Stimulated activated CD4-positive, alpha-beta T cell treated with anti-CD3 and anti-CD28 coated beads, Interleukin-12 subunit alpha, Interleukin-12 subunit beta, amount 100 ng/mL, for 48 hours (primary cell): Measurements from ENCODE around the gene PSD2.

ENCODE experiments used
- DNase-seq, 3 donors: peaks; one replicate each; pipeline ENCODE4 v3.0.0-alpha.2; 2020; ENCODE audit warnings: low read depth in 2 of 3, low spot score in 1 of 3

Gene PSD2

DNA sequence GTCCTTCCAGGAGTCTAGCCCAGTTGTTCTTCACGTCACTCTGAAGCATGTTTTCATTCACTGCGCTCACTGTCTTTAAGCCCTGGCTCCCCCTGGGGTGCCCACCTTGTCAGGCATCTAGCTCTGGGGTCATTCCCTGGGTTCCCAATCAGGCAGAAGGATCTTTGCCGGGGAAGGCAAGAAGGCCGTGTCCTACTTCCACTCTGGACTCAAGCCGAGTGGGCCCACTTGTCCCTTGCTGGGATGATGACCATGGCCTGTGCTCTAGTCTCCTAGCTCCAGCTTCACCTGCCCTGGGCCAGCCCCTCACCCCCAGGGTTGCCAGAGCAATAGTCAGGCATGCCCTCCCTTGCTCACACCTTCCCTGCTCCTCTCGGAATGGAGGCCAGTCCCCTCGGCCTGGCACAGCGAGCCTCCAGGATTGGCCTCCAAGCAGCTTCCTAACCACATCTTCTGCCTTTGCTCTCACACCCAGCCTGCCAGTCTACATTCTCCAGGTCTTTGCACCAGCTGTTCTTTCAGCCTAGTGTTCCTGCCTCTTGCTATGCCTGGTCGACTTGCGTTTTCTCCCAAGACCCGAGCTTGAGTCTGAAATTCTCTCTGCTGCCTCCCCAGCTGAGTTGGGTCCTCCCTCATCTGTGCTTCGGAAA lies 32.2 kb upstream of the PSD2 start:
- no peak for DNase-seq

DNA sequence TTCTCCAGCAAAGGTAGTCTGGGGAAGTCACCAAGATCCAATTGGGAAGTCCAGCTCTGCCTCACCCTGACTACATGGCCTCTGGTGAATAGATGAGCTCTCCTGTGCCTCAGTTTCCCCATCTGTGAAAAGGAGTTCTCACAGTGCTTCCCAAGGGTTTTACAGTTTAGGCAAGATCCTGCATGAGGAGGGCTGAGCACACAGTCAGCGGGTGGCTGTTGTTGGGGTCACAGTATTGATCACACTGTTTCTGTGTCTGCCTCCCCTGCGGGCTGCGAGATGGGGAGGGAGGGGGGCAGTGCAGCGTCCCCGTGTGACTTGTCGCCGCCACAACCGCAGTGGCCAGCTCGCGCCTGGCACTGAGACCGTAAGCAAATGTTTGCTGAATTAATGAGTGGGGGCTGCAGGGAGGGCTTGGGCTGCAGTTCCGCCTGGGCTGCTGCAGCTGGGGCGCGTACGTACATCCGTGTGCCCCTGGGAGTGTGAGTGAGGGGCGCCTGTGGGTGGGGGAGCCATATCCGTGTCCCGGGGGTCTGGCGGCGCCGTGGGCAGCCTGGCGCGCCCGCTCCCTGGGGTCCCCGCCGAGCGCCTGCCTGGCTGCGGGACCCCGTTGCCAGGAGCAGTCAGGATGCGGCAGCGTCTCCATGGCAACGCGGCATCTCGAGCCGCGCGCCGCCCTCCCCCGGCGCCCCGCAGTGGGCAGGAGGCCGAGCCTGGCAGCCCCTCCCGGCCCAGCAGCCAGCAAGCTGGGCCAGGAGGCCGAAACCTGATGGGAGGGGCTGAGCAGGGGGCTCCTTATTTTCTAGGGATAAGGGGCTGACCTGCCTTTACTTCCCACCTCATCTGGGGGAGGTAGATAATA lies 31.4 kb upstream of the PSD2 start:
- DNase-seq = no peak

DNA sequence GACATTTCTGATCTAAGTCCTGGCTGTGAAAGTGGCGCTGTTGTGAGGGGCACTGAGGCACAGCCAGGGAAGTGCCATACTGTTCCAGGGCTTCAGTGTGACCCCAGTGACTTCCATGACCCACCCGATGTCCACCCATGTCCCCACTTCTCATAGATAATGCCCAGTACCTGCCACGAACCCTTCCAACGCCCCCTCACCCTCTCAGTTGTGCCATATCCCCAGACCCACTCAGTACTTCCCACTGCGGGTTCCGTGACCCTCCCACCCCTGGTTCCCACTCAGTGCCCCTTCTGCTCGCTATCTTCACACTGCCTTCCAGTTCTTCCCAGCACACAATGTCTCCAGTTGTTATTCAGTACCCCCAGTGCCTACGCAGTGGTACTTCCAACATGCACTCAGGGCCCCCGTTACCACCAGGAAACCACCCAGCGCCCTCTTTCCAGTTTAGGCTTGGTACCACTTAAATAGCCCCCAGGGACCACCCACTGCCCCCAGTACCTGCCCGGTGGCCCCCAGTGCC lies 30.7 kb upstream of the PSD2 start:
- no peak for DNase-seq

DNA sequence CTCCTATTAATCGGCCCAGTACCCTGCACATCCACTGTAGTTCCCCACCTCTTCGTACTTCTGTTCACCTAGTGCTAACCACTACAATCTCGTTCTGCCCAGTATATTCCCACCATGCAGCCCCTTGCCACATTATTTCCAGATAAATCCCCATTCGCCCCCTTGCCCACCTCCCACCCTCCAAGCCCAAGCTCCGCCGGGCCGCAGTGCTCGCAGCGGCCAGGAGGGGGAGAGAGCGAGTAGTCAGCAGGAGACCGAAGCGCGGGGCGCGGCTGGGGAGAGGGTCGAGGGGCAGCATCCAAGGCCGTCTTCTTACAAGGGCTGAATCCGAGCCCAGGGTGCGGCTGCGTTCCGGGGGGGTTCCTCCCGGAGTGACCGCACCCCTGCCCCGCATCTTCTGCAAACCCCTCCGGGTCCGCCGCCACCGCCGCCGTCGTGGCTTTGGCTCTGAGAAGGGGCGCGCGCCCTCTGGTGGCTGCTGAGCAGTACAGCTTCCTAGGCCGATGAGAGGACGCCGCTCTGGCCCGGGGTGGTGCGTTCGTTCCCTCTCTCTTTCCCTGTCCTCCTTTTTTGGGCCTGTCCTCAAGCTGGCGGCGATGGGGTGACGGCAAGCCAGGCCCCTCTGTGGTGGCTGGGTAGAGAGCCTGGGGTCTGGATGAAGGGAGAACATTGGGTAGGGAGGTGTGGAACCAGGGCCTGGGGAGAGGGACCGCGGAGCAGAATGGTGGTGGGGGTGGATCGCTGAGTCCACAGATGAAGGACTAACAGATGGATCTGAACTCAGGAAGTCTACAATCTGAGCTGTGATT lies 30.0 kb upstream of the PSD2 start:
- DNase-seq = peak; percentile 48 to 79 (median 76)

DNA sequence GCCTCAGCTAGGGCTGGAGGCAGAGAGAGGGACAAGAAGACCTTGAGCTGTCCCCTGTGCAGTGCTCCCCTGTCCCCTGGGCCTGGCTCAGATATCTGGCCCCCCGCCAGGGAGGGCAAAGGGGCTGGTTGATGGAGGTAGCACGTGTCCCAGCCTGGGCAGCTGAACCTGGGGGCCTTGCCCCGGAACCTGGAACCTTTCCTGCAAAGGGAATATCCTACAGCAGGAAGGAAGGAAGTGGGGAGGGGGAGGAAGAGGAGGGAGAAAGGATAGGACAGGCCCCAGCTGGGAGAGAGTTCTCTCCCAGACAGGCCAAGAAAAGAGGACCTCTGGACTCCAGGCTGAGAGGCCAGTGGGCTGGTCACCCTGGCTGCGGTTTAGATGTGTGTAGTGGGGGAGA lies 27.6 kb upstream of the PSD2 start:
- DNase-seq = no peak

DNA sequence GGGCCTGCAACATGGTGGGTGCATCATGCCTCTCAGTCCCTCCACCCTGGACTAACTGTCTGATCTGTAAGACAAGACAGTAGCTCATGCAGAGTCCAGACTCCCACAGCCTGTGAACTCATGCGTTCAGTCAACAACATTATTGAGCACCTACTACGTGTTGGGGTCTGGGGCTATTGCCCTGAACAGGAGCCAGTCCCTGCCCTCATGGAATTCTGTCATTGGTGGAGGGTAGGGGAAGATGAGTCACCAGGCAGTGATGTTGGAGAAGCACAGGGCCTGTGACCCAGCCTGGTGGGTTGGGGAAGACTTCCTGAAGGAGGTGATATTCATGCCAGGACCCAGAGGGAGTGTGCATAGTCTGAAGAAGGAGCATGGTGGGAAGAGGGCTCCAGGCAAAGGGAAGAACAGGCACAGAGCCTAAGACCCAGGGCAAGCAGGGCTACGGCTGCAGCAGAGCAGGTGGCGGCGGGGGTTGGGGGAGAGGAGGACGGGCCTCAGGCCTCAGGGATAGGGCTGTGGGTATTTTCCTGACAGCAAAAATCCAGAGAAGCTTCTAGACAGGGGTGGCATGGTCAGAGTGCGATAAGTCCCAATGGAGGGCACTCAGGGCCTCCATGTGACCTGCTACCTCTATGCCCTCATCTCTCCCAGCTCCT lies 26.7 kb upstream of the PSD2 start:
- no peak for DNase-seq

DNA sequence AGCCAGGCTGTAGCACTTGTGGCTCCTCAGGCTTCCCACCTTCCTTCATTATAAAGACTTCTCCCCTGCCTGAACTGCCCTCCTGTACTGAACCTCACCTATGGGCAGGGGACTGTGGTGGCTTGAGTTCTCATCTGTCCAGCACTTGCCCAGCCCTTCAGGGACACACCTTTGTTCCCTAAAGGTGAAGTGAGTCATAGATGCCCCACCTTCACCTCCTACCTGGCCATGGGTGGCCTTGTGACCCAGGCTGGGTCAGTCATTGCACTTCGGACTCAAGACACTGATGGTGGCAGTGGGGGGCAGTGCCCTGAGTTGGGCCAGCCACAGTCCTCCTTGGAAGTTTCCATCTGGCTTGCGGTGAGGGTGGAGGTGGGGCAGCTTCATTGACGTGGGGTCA lies 26.1 kb upstream of the PSD2 start:
- no peak for DNase-seq

DNA sequence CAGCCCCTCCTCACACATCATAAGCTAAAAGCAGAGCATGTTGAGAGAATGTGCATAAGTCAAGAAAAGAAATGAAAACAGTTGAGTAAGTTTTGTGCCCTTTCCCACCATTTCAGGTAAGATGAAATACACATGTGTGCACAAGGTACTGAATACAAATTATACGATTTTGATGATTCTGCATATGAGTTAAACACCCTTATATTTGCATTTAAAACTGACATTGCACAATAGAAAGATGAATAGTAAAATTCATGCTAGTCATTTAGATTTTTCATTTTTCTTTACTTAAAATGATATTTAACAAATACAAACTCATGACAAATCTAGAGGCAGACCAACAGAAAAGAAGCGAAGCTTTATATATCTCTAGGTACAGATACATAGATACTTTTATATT lies 24.9 kb upstream of the PSD2 start:
- no peak for DNase-seq

DNA sequence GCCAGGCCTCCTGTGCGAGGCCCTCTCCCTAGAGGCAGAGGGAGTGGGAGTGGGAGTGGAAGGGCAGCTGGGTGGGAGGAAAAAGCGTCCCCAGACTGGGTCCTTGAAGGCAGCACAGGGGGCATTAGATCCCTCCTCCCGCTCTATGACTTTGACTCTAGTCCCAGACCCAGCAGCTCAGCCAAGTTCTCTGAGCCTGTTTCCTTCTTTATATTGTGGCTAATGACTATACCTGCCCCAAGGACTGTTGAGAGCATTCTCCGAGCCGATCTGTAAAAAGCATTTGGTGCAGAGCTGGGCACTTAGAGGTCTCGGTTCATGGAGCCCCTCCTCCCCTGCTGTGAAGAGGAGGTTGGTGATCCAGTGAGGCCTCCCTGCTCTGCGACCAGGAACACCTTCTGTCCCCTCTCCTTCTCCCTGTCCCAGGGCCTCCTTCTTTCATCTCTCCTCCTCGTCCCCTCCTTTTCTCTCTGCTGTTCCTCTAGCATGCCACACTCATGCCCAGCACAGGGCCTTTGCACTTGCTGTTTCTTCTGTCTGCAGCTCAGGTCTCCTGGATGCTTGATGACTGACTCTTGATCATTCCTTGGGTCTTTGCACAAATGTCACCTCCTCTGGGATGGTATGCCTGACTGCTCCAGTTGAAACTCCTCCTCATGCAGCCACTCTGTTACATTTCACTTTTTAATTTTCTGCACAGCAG lies 23.4 kb upstream of the PSD2 start:
- no peak for DNase-seq

DNA sequence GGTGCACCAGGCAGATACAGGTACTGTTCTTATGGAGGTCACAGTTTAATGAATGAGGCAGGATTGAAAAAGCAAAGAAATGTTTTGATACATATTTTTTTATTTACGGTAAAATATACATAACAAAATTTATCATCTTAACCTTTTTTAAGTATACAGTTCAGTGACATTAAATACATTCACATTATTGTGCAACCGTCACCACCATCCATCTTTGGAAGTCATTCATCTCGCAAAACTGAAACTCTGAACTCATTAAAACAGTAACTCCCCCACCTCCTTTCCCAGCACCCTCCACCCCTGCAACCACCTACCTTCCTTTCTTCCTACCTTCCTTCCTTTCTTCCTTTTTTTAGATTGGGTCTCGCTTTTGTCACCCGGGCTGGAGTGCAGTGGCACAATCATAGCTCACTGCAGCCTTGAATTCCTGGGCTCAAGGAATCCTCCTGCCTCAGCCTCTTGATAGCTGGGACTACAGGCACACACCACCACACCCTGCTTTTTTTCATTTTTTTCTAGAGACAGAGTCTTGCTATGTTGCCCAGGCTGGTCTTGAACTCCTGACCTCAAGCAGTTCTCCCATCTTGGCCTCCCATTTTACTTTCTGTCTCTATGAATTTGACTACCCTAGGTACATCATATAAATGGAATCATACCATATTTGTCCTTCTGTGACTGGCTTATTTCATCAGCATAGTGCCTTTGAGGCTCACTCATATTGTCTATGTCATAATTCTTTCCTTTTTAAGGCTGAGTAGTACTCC lies 22.5 kb upstream of the PSD2 start:
- DNase-seq = no peak

DNA sequence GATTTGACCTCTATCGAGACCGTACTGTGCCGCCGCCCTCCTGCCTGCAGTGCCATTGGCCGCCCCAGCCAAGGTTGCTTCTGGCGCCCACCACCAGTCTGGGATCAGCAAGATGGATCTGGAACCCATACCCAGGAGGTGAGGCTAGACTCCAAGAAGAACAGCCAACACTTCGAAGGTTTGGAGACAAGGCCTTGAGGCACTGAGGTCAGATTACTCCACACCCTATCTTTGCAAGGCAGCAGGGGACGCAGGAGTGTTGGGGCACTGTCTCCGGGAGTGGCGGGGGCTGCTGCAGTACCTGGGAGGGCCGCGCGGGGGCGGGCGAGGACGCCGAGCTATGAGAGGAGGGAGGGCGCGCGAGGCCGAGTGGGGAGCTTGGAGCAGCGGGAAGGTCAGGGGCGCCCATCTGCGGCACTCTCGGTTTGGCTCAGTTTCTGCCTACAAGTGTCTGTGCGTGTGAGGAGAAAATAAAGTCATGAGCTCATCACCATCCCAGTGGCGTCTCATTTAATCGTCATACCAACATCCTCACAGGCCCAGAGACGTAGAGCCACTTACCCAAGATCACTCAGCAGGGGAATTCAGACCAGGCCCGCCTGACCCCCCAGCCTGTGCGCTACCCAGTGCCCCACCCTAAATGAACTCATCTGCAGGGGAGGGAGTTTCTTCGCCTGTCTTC lies 20.5 kb upstream of the PSD2 start:
- peak; percentile 67 to 91 (median 71) for DNase-seq

DNA sequence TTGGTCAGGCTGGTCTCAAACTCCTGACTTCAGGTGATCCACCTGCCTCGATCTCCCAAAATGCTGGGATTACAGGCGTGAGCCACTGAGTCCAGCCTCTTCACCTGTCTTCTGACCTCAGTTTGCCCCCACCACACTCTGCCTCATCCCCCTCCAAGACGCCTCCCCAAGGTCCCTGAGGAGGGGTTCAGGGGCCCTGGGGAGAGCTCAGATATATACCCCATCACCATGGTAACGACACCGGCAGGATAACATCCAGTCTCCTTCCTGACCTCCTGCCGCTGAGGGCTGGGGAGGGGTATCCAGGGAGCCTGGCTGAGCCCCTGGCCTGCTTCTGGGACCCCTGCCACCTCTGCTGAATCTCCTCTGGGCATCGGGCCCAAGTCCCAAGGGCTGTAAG lies 19.7 kb upstream of the PSD2 start:
- DNase-seq = no peak

DNA sequence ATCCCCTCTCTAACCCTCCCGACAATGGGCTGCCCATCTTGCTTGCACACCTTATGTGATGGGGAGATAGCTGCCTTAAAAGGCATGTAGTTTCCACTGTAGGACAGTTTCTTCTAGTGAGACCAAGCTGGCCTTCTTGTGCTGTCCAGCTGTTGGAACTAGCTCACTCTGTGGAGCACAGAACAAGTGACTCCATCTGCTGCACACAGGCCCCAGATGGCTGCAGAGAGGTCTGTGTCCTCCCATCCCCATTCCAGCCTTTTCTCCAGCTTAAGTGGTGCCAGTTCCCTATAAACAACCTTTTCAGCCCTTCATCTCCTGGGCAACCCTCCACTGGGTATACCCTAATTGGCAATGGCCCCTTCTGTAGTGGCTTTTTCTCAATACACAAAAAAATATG lies 18.7 kb upstream of the PSD2 start:
- no peak for DNase-seq

DNA sequence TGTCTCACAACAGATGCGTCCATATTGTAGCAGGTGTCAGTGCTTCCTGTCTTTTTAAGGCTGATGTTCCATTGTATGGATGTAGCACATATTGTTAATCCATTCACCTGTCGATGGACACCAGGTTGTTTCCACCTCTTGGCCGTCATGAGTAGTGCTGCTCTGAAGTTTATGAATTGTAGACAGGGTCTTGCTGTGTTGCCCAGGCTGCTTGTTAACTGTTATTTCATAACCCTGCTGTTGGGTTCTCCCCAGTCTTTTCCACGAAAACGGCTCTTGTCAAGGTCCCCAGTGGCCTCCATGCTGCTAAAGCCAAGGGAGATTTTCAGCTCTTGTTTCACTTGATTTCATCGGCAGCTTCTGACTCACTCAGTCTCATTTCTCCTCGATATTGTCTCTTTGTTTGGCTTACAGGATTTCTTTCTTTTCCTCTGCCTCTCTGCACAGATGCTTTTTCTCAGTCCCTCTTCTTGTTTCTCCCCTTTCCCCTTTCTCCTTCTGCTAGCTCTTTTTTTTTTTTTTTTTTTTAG lies 12.1 kb upstream of the PSD2 start:
- DNase-seq = no peak

DNA sequence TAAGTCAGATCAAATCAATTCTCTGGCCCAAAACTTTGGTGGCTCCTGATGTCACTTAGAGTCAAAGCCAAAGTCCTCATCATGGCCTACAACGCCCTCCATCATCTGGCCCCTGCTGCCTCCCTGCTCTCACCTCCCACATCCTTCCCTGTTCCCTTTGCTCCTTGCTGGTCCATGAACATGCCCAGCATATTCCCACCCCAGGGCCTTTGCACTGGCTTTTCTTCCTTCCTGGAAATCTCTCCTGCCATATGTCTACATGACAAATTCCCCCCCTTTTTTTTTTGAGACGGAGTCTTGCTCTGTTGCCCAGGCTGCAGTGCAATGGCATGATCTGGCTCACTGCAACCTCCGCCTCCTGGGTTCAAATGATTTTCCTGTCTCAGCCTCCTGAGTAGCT lies 11.1 kb upstream of the PSD2 start:
- DNase-seq = no peak

DNA sequence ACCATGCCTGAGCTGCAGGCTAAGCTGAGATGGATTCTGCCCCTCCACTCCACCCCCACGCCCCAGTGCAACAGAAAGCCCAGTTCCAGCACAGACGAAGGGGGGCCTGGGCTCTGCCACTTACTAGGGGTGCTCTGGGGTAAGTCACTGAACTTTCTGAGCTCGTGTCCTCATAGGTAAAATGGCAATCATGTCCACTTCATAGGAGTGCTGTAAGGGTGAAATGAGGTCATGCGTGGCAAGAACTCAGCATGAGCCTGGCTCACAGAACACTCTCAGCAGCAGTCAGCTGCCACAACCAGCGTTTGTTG lies 8.4 kb upstream of the PSD2 start:
- no peak for DNase-seq

DNA sequence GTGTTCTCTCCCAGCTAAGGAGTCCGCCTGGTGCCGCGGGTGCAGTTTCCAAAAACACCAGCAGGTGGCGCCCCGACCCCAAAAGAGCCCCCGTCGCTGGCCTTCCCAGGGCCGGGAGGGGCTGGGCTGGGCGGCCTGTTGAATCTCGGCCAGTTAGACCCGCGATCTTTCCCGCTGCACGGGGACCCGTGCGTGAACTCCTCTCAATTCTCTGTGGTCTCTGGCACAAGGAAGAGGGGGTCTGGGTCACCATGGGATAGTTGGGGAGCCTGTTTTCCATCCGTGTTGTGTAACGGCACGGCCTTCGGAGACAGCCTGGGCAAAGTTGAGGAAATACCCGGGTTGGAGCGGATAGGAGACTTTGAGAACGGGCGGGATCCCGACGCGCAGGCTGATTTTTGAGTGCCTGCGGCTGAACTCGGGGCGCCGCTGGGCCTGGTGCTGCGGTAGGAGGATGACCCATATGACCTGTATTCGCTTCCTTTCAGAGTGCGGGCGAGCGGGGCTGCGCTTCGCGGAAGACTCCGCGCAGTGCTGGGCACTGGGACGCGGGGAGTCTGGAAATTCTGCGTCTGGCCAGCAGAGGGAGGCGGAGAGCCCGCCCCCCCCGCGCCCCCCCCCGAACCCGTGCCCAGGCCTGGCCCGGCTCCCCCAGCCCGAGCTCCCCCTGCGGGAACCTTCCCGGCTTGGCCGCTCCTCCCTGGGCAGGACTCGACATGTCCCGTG lies 7.9 kb upstream of the PSD2 start:
- DNase-seq = peak; percentile 71 to 94 (median 75)

DNA sequence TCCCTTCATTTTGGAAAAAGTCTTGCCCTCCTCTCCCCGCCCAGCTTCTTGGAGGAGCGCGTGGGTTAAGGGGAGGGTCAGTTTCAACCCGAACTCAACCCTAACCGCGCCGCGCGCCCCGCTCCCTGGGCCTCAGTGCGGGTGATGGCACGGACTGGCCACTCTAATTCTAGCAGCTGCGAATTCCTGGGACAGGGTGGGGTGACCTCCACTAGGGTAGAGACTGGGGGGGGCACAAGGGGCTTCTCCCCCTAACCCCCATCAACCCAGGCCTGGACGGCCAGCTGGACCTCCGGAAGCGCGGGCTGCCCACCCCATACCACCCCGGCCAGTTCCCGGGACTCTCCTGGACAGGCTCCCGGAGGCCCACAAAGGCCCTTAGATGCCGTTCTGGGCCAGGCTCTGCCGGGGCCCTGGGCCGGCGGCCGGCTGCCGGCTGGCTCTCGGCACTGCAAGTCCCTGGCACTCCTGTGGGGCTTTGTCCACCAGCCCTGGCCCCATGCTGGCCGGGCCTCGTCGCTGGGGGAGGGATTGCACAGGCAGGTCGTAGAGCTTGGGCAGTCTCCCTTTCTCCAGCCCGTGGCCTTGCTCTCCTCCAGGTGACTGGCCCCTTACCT lies 7.2 kb upstream of the PSD2 start:
- DNase-seq = no peak
